HG02642 (cell line): Measurements from ENCODE around the gene TRIM52.
"Not testable (repeated sequence)": the region's sequence is repeated elsewhere in the genome, so short reads cannot be mapped to it uniquely, and the experiment has no call there.

Source experiments
- ATAC-seq: cut with Tn5 transposase; IDR thresholded peaks from one replicate; pipeline ENCODE4 v1.9.1; 2021; ENCODE audit warnings: mild to moderate bottlenecking; ENCODE audit not compliant: unreplicated experiment, poor library complexity

TRIM52 gene

GRCh38 chr5:181260720-181261319 lies at the start of gene TRIM52:
Gene TRIM52 (minus strand): TSS chr5:181261143. CDS start chr5:181260813, 330 bp downstream.
- peak; percentile 84 for ATAC-seq

DNA sequence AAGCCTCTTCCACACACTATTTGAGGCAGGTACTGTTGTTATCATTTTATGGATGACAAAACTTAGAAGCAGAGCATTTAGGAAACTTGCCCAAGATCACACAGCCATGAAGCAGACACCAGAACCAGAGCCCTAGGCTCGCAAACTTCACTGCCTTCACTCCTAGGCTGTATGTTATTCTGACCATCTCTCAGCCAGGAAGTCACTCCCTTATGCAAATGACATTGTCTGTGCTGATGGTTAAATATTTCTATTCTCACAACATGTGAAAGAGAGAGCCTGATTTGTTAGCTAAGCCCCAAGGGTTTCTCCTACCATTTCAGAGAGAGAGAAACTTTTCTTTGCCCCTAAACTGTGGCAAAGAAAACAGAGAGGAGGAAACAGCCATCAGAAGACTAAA lies 26.4 kb upstream of the TRIM52 start:
- not testable (repeated sequence) for ATAC-seq

- ATAC-seq, result not testable (repeated sequence)
These were observed 25.2 kb upstream of the TRIM52 start for GRCh38 chr5:181285962-181286705.

- not testable (repeated sequence) for ATAC-seq
These were observed 23.2 kb upstream of the TRIM52 start for GRCh38 chr5:181283841-181284755.

DNA sequence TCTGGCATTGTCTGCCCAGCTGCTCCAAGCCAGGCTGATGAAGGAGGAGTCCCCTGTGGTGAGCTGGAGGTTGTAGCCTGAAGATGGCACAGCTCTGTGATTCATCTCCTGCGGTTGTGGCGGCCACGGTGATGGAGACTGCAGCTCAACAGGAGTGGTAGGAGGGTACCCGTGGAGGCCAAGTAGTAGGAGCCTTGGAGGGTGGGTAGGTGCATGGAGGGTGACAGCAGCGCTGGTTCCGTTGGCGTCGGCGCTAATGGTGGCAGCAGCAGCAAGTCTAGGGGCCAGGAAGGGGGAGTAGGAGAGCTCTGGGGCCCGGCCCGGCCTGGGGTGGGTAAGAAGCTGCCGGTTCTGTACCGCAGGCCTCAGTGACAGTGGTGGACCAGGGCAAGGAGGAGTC lies 22.4 kb upstream of the TRIM52 start:
- no peak for ATAC-seq

DNA sequence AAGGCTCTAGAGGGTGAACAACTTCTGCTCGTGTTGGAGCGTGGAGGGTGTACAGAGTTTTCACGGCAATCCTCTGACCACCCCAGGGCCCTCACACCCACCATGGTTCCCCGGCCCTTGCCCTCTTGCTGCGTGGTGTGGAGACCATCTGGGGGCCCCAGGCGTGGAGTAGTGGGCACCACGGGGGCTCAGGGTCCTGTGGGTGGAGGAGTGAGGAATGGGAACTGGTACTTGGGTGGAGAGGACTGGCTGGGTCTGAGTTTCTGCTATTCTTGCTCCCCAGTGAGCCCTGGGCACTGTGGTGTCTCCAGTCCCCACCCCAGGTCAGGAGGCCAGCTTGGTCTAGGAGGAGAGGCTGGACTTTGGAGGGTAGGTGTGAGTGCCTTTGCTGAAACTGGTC lies 21.9 kb upstream of the TRIM52 start:
- no peak for ATAC-seq

GRCh38 chr5:181282415-181282814 lies 21.5 kb upstream of the TRIM52 start:
- not testable (repeated sequence) for ATAC-seq

- ATAC-seq, result no peak
These were observed 21.0 kb upstream of the TRIM52 start for GRCh38 chr5:181281984-181282316.

- no peak for ATAC-seq
These were observed 20.4 kb upstream of the TRIM52 start for GRCh38 chr5:181281077-181281983.

GRCh38 chr5:181280251-181280762 lies 19.4 kb upstream of the TRIM52 start:
- no peak for ATAC-seq

- not testable (repeated sequence) for ATAC-seq
These were observed 12.4 kb upstream of the TRIM52 start for GRCh38 chr5:181273433-181273744.

DNA sequence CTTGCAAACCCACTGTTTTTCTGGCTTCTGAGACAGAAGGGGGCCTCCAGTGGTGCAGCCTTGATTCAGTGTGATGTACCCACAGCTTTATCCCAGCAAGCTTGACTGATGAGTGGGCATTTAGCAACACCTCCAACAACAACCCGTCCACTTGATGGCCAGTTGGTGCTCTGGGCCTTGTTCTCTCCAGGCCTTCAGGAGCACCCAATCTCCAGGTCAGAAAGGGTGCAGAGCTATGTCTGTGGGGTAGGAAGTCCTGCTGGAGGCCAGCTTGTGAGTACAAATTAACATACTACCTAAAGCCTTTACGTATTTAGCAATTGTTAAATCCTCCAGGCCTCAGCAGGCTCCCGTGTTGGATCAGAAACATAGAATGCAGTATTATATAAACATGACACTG lies 10.1 kb upstream of the TRIM52 start:
- no peak for ATAC-seq

- ATAC-seq, result not testable (repeated sequence)
These were observed 7.0 kb upstream of the TRIM52 start for GRCh38 chr5:181267907-181268306.

DNA sequence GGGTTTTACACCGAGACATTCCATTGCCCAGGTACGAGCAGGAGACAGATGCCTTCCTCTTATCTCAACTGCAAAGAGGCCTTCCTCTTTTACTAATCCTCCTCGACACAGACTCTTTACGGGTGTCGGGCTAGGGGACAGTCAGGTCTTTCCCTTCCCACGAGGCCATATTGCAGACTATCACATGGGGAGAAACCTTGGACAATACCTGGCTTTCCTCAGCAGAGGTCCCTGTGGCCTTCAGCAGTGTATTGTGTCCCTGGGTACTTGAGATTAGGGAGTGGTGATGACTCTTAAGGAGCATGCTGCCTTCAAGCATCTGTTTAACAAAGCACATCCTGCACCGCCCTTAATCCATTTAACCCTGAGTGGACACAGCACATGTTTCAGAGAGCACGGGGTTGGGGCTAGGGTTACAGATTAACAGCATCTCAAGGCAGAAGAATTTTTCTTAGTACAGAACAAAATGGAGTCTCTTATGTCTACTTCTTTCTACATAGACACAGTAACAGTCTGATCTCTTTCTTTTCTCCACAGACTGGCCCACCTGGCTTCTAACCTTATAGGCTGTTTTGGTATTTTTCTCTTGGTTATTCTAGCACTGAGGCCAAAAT lies 6.5 kb upstream of the TRIM52 start:
- not testable (repeated sequence) for ATAC-seq

- ATAC-seq, result no peak
These were observed 4.2 kb upstream of the TRIM52 start for GRCh38 chr5:181265092-181265671.

- ATAC-seq, result no peak
These were observed 2.7 kb upstream of the TRIM52 start for GRCh38 chr5:181263633-181264032.

GRCh38 chr5:181261320-181262049 lies 542 bp upstream of the TRIM52 start:
- ATAC-seq, result peak; percentile 62

GRCh38 chr5:181259974-181260719 lies 796 bp downstream of the TRIM52 start:
- no peak for ATAC-seq
